HG03432 (cell line): ENCODE measurements around the gene BATF2.

Experiments used
- ATAC-seq: cut with Tn5 transposase; IDR thresholded peaks from one replicate; pipeline ENCODE4 v1.9.1; 2021; ENCODE audit warnings: mild to moderate bottlenecking, moderate library complexity; ENCODE audit not compliant: unreplicated experiment

The BATF2 gene

GRCh38 chr11:64970731-64971151 lies 26.0 kb downstream of the BATF2 start:
- ATAC-seq: no peak

- ATAC-seq: no peak
Measured at GRCh38 chr11:64969209-64969608, 27.6 kb downstream of the BATF2 start.

GRCh38 chr11:64967375-64967774 lies 29.4 kb downstream of the BATF2 start:
- ATAC-seq: no peak

- no peak for ATAC-seq
Measured at GRCh38 chr11:64963072-64963631, 33.6 kb downstream of the BATF2 start.

GRCh38 chr11:64960719-64961118 lies 36.1 kb downstream of the BATF2 start:
- ATAC-seq: no peak

GRCh38 chr11:64959498-64959897 lies 37.3 kb downstream of the BATF2 start:
- no peak for ATAC-seq

- no peak for ATAC-seq
Measured at GRCh38 chr11:64954201-64954600, 42.6 kb downstream of the BATF2 start.

- no peak for ATAC-seq
Measured at GRCh38 chr11:64951529-64951928, 45.2 kb downstream of the BATF2 start.

- ATAC-seq: no peak
Measured at GRCh38 chr11:64947208-64947814, 49.5 kb downstream of the BATF2 start.
